NCI-H146 (cell line): ENCODE measurements around the gene HMGB1.
"Not testable (repeated sequence)": the region's sequence is repeated elsewhere in the genome, so short reads cannot be mapped to it uniquely, and the experiment has no call there.

Experiments used
- DNase-seq: peaks from one replicate; lab custom pipeline; 2025; lab: John Stamatoyannopoulos, UW

HMGB1 gene

GRCh38 chr13:30466358-30466714 is 600 bp upstream of the HMGB1 start:
- DNase-seq, result peak; percentile 27

- no peak for DNase-seq
Measured at GRCh38 chr13:30465343-30465592, 468 bp downstream of the HMGB1 start.

GRCh38 chr13:30464496-30465342 is 1.0 kb downstream of the HMGB1 start:
- DNase-seq, result peak; percentile 84

GRCh38 chr13:30463787-30464495 is 1.8 kb downstream of the HMGB1 start:
- peak; percentile 63 for DNase-seq

GRCh38 chr13:30461279-30462066 is 4.3 kb downstream of the HMGB1 start:
- not testable (repeated sequence) for DNase-seq

- no peak for DNase-seq
Measured at GRCh38 chr13:30457306-30457891, 8.3 kb downstream of the HMGB1 start.

- no peak for DNase-seq
Measured at GRCh38 chr13:30456290-30456689, 9.4 kb downstream of the HMGB1 start.

- no peak for DNase-seq
Measured at GRCh38 chr13:30454991-30455390, 10.7 kb downstream of the HMGB1 start.

- DNase-seq, result no peak
Measured at GRCh38 chr13:30453727-30454126, 12.0 kb downstream of the HMGB1 start.

GRCh38 chr13:30451476-30451875 is 14.3 kb downstream of the HMGB1 start:
- DNase-seq, result not testable (repeated sequence)

- DNase-seq, result no peak
Measured at GRCh38 chr13:30450066-30450465, 15.7 kb downstream of the HMGB1 start.

GRCh38 chr13:30448441-30448840 is 17.3 kb downstream of the HMGB1 start:
- no peak for DNase-seq

GRCh38 chr13:30446126-30446500 is 19.6 kb downstream of the HMGB1 start:
- DNase-seq, result no peak

GRCh38 chr13:30443957-30444404 is 21.8 kb downstream of the HMGB1 start:
- no peak for DNase-seq

- DNase-seq, result not testable (repeated sequence)
Measured at GRCh38 chr13:30443491-30443890, 22.2 kb downstream of the HMGB1 start.

- no peak for DNase-seq
Measured at GRCh38 chr13:30442926-30443325, 22.8 kb downstream of the HMGB1 start.

GRCh38 chr13:30440910-30441703 is 24.6 kb downstream of the HMGB1 start:
- DNase-seq, result no peak

- DNase-seq, result no peak
Measured at GRCh38 chr13:30438286-30438685, 27.4 kb downstream of the HMGB1 start.

GRCh38 chr13:30437177-30437576 is 28.6 kb downstream of the HMGB1 start:
- DNase-seq, result no peak

- no peak for DNase-seq
Measured at GRCh38 chr13:30435911-30436451, 29.8 kb downstream of the HMGB1 start.

- DNase-seq, result no peak
Measured at GRCh38 chr13:30431269-30431940, 34.3 kb downstream of the HMGB1 start.
